GM21367 (cell line): ENCODE measurements around the gene UBA3.
A peak's percentile ranks its signal among the peaks of the same experiment; 100 is the strongest.

ENCODE experiments used
- ATAC-seq: cut with Tn5 transposase; IDR thresholded peaks from one replicate; pipeline ENCODE4 v1.9.1; 2021; ENCODE audit not compliant: unreplicated experiment

Gene UBA3

GRCh38 chr3:69080233-69080920, at the start of gene UBA3:
Gene UBA3 (minus strand): TSS chr3:69080365. CDS start chr3:69080353, 12 bp downstream.
- peak; percentile 32 for ATAC-seq

DNA sequence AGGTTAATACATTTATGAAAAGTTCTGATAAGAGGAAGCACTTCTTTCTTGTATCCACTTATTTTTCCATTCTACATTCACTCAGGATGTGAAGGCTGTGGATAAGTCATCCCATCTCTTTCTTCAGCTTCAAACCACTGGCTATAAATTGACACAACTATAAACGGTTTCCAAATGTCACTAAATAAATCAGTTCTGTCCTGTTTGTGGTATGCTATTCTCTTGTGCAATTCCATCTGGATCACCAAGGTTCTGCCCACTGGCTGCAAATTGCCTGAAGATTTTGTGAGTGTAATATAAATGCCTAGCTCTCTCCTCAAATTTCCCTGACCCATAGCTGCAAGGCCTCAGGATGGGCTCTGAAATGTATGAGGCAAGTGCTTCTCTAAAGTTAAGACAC, 49.4 kb upstream of the UBA3 start:
- no peak for ATAC-seq

DNA sequence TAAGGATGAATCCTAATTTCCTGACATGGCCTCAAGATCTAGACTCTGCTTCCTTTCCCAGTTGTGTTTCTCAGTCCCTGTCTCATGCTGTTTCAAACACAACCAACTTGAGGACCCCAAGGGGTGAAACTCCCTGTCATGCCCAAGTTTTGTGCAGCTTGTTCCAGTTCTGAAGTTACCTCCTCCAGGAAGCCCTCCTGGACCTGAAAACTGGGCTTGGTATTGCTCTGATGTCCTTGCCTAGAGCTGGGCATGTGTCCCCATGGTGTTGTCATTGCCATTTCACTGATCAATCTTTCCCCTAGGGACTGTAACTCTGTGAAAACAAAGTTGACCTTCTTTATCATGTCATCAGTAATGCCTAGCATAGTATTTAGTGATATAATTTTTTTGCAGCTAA, 48.3 kb upstream of the UBA3 start:
- ATAC-seq, result no peak

GRCh38 chr3:69126999-69127398, 46.8 kb upstream of the UBA3 start:
- ATAC-seq, result no peak

- ATAC-seq, result no peak
Measured at GRCh38 chr3:69126216-69126615, 46.1 kb upstream of the UBA3 start.

GRCh38 chr3:69122403-69122802, 42.2 kb upstream of the UBA3 start, which contains the start of gene LMOD3:
Gene LMOD3 (minus strand): TSS chr3:69122595. CDS start chr3:69122386, 209 bp downstream.
- ATAC-seq, result no peak

GRCh38 chr3:69121950-69122349, 41.8 kb upstream of the UBA3 start:
- no peak for ATAC-seq

DNA sequence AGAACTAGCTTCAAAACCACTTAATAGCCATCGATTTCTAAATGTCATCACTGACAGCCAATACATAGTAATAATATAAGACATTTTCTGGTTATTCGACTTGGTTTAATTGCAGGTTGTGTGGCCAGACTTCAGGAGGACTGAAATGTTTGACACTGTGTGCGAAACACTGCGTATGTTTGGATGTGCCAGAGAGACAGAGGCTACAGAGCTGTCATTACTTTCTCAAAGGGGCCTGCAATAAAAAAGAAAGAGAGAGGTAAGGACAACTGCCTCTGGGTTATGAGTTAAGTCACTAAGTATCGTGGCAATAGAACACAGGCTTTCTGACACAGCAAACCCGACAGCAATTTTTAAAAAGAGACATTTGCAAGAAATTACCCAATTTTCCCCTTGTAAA, 41.3 kb upstream of the UBA3 start:
- no peak for ATAC-seq

DNA sequence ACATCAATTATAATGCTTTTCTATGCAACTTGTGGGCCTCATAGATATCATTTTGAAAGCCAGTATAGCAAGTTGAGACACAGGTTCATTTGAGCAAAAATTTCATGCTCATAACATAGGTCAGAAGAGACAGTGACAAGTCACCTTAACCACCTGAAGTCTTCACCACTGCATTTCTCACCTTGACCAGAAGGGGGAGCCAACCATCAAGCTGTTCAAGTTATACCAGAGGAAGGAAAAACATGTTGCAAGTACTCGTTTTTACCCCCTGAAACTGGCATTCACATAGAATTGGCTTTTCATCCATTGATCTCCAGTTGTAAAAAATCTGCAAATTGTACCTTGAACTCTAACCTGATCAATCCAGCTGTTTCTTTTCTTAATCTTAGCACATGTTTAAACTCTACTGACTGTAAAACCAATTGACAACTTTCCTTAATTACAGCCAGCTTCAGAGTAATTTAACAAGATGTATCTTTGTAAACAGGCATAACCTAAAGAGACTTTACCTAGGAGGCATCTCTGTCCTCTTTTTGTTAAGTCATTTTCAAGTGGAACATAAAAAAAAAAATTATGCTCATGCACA, 40.8 kb upstream of the UBA3 start:
- peak; percentile 94 for ATAC-seq

- no peak for ATAC-seq
Measured at GRCh38 chr3:69119681-69120080, 39.5 kb upstream of the UBA3 start.

GRCh38 chr3:69119138-69119537, 39.0 kb upstream of the UBA3 start:
- ATAC-seq, result no peak

DNA sequence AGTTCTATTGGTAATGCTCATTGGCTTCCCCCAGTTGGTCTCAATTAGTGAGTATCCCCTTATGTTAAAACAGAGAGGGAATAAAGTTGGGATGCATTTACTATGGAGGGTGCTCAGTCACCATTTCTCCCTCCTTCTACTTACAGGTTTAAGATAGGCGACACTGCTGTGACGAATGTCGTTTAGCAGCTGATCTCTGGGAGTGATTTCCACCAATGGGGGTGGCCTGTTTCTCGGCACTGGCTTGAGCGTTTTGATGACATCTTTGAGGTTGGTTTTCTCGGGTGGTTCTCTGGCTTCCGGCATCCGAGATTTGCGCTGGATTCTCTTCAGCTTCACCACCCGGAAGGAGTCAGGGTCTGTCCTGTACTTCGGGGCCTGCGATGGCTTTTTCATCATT, 38.4 kb upstream of the UBA3 start:
- ATAC-seq, result no peak

DNA sequence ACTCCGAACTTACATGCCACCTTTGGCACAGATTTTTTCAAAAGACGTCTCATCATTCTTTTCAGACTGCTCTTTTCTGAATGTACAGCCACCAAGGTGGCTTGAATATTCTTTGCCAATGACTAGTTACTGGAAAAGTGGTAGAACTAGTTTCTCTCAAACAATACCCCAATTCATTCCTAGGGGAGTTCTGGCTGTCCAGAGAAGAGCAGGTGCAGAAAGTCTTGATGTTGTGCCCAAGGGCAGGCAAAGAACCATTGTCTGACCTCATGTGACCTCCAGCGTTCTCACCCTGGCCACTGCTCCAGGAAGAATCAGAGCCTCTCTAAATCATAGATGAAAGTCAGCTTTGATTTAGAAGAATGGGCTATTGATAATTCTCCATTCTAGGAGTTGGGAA, 36.7 kb upstream of the UBA3 start:
- ATAC-seq, result no peak

DNA sequence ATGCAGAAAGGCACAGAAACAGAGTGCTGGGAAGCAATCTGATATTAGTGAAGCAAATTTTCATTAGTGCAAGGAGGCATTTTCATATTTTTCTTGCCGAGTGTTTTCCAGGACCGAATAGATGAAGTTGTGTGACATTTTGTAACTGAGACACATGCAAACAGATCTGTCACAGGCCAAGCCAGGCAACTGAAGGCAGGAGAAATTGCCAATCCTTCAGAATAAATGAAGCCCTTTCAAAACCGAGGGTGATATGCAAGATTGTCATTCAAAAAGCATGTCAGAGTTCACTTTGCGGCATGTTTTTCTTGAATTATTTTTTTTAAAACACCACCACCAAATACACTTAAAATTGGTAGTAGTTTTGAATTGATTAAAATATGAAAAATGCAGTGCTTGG, 36.0 kb upstream of the UBA3 start:
- ATAC-seq, result no peak

GRCh38 chr3:69115731-69116130, 35.6 kb upstream of the UBA3 start:
- no peak for ATAC-seq

GRCh38 chr3:69113536-69113935, 33.4 kb upstream of the UBA3 start:
- no peak for ATAC-seq

GRCh38 chr3:69110941-69111546, 30.9 kb upstream of the UBA3 start:
- ATAC-seq, result no peak

DNA sequence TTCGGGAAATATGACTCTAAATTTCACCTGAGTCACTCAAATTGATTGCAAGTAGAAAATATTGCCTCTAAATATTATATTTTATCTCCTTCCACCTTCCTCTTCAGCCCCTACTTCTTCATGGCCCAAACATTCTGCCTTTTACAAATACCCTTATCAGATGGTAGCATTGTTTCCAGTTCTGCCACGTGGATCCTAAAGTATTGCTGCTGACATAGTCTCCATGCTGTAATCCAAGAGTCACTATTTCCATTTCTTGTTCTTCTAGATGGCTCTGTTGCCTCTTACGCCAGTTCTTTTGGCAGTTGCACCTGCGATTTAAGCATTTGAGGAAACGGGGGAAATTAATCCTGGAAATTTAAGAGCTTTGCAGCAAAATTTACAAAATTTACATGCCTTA, 28.6 kb upstream of the UBA3 start:
- ATAC-seq, result no peak

GRCh38 chr3:69107841-69108240, 27.7 kb upstream of the UBA3 start:
- ATAC-seq, result no peak

DNA sequence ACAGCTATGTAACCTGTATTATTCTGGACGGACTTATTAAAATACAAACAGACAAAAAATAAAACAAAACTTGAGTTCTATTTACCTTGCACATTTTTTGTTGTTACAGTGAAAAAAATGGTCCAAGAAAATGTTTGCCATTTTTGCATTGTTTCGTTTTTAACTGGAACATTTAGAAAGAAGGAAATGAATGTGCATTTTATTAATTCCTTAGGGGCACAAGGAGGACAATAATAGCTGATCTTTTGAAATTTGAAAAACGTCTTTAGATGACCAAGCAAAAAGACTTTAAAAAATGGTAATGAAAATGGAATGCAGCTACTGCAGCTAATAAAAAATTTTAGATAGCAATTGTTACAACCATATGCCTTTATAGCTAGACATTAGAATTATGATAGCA, 25.2 kb upstream of the UBA3 start:
- ATAC-seq, result no peak

GRCh38 chr3:69104586-69104985, 24.4 kb upstream of the UBA3 start:
- ATAC-seq, result no peak

DNA sequence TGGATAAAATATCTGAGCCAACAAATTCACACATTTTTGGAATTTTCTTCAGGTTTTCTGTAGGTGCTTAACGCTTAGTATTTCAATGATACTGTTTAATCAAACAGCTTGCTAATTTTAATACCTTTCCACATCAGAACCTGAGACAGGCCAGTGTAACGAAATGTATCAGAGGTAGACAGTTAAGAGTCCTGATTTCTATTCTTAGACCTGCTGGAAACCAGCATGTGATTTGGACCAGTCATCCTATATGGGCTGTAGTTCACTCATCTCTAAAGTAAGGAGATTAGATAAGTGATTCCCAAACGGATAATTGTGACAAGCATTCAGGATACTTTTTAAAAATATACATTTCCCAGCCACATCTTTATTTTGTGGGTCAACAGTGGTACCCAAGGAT, 23.0 kb upstream of the UBA3 start:
- no peak for ATAC-seq

DNA sequence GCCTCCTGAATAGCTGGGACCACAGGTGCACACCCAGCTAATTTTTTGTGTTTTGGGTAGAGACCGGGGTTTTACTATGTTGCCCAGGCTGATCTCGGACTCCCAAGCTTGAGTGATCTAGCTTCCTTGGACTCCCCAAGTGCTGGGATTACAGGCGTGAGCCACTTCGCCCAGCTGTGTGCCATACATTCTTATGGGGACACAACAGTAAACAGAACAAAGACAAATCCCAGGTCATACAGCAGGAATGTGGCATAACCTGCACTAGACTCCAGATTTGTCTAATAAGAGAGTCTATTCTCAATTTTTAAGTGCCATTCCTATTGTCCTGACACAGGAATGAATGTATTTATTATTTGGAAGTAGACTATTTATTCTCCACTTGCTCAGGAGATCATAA, 22.2 kb upstream of the UBA3 start:
- no peak for ATAC-seq
